Fibroblast of lung (primary cell): ENCODE measurements around the gene PLXNA2. TPM values are rescaled to one million over a fixed set of nuclear protein-coding genes. Genes with fewer than 3 reads are reported as not detected.

Source experiments
- DNase-seq, 2 donors: peaks; one replicate each; pipeline versions ENCODE4 v3.0.0 to v3.0.0-alpha.2; 2010; ENCODE audit warnings: low read depth in 2 of 2
- H2AFZ ChIP-seq: 2 replicates; pipeline ENCODE4 v1.5.1; 2012; ENCODE audit warnings: low read length, control low read depth, inconsistent platforms
- H3K27ac ChIP-seq: 2 replicates; pipeline ENCODE4 v1.5.1; 2011; ENCODE audit warnings: low read length, control low read depth; ENCODE audit not compliant: insufficient read depth
- H3K27me3 ChIP-seq: 2 replicates; pipeline ENCODE4 v1.5.1; 2011; ENCODE audit warnings: mild to moderate bottlenecking, low read length; ENCODE audit not compliant: control insufficient read depth, insufficient read depth
- H3K36me3 ChIP-seq: 2 replicates; pipeline ENCODE4 v1.5.1; 2011; ENCODE audit warnings: low read length; ENCODE audit not compliant: control insufficient read depth, insufficient read depth
- H3K4me1 ChIP-seq: 2 replicates; pipeline ENCODE4 v1.5.1; 2011; ENCODE audit warnings: low read length; ENCODE audit not compliant: control insufficient read depth, insufficient read depth; ENCODE audit errors: extremely low read depth
- H3K4me2 ChIP-seq: 2 replicates; pipeline ENCODE4 v1.5.1; 2011; ENCODE audit warnings: low read length, control low read depth; ENCODE audit not compliant: insufficient read depth; ENCODE audit errors: extremely low read depth
- H3K4me3 ChIP-seq, 4 experiments: fragments of 200-600 bp in 1 of 4; sonication (generic) in 1 of 4; replicated peaks in 1 of 4; 2 replicates each; pipeline ENCODE4 v1.5.1; 2011 to 2016; ENCODE audit warnings: low read length in 4 of 4, low read depth in 3 of 4, mild to moderate bottlenecking in 3 of 4, control low read depth in 2 of 4, inconsistent platforms in 1 of 4, mixed read lengths in 1 of 4; ENCODE audit not compliant: insufficient read depth in 1 of 4; ENCODE audit errors: control extremely low read depth in 1 of 4
- H3K79me2 ChIP-seq: 2 replicates; pipeline ENCODE4 v1.5.1; 2012; ENCODE audit warnings: mild to moderate bottlenecking, low read length, inconsistent platforms; ENCODE audit not compliant: control insufficient read depth, insufficient read depth
- H3K9ac ChIP-seq: 2 replicates; pipeline ENCODE4 v1.5.1; 2011; ENCODE audit warnings: mild to moderate bottlenecking, low read length, control low read depth; ENCODE audit not compliant: insufficient read depth
- H3K9me3 ChIP-seq: 2 replicates; pipeline ENCODE4 v1.5.1; 2012; ENCODE audit warnings: low read depth, low read length; ENCODE audit not compliant: control insufficient read depth, insufficient read depth
- H4K20me1 ChIP-seq: 2 replicates; pipeline ENCODE4 v1.5.1; 2011; ENCODE audit warnings: low read length; ENCODE audit not compliant: control insufficient read depth, insufficient read depth; ENCODE audit errors: extremely low read depth
- EZH2 ChIP-seq: IDR thresholded peaks from 2 replicates; pipeline ENCODE4 v1.5.1; 2012; ENCODE audit warnings: low read length, control low read depth, mild to moderate bottlenecking; ENCODE audit errors: missing control alignments
- polyA plus RNA-seq, 2 donors: library from polyadenylated mRNA; depleted of rRNA in 1 of 2; stranded (reverse) in 1 of 2; unstranded in 1 of 2; fragments of >200 nt; gene quantifications; 2 replicates each; pipeline ENCODE4 v1.2.1, GENCODE V29; 2011 to 2012; ENCODE audit warnings: missing spikeins in 1 of 2
- total RNA-seq: library from RNA; depleted of rRNA; stranded (reverse); fragments of >200 nt; gene quantifications from 2 replicates; pipeline ENCODE4 v1.2.1, GENCODE V29; 2014
- TF ChIP-seq, protein P1 (sequence below), 2 donors: IDR thresholded peaks in 1 of 2; conservative IDR thresholded peaks in 1 of 2; 1 replicate in 1 of 2; 2 replicates in 1 of 2; pipeline ENCODE4 v1.5.1; 2011 to 2012; ENCODE audit warnings: low read length in 2 of 2, control low read depth in 1 of 2, inconsistent platforms in 1 of 2, low read depth in 1 of 2, mild to moderate bottlenecking in 1 of 2

Gene PLXNA2
- total and polyA plus RNA-seq, 2 donors (not counting 1 experiment from before 2014, with no cell fraction given), result 0.43 to 2.0 TPM

DNA sequence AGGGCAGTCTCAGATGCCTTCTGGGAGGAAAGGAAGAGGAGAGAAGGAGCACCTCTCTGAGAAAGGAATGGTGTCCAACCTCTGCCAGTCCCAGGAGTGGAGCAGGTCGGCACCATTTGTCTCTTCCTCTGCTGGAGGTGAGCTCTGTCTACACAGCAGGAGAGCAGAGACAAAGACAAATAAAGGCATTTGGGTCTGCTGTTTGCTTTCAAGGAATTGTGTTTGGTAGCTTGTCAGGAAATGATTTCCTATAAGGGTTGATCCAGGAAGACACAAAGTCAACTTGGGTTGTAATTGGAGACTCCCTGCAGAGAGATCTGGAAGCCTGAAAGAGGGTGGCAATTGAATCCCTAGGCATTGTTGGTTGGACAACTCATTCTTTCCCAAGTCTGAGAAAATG lies 34.5 kb upstream of the PLXNA2 start:
- no peak overlapping the region for H3K27ac ChIP-seq
- no peak for DNase-seq

DNA sequence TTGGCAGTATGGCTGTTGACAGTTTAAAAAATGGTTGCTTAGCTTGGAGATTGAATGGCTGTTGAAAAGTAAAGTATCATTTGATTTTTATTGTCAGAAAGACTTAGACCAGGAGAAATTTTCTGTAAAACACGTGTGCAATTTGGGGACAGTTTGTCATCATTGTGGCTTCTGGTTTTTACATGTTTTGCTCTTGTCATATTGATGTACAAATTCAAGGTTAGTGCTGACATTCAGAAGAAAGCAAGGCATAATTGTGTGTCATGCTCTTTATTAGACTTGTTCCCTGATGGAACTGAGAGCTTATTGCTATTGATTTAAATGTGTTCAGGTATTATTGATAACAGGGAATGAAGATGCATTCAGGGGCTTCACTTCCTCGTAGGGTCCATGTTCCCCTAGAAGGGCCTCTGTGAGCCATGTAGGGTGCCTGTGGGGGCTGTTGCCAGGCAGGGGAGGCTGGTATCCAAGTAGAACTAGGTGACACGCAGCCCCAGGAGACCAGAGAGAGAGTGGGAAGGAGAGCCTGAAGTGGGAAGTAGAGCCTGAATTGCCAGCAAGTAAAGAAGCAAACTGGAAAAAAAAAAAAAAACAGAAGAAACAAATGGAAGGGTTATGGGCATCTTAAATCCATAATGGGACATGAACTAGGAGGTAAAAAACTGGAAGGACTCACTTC lies 32.7 kb upstream of the PLXNA2 start:
- H3K9me3 ChIP-seq, result no peaks in the 10 kb centered on the region
- H3K9ac ChIP-seq, result no peak overlapping the region
- DNase-seq, result no peak
- no peak for TF ChIP-seq EZH2
- TF ChIP-seq, protein P1, sequence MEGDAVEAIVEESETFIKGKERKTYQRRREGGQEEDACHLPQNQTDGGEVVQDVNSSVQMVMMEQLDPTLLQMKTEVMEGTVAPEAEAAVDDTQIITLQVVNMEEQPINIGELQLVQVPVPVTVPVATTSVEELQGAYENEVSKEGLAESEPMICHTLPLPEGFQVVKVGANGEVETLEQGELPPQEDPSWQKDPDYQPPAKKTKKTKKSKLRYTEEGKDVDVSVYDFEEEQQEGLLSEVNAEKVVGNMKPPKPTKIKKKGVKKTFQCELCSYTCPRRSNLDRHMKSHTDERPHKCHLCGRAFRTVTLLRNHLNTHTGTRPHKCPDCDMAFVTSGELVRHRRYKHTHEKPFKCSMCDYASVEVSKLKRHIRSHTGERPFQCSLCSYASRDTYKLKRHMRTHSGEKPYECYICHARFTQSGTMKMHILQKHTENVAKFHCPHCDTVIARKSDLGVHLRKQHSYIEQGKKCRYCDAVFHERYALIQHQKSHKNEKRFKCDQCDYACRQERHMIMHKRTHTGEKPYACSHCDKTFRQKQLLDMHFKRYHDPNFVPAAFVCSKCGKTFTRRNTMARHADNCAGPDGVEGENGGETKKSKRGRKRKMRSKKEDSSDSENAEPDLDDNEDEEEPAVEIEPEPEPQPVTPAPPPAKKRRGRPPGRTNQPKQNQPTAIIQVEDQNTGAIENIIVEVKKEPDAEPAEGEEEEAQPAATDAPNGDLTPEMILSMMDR (conservative IDR thresholded peaks at IDR 0.05 in 1 of 2, IDR thresholded peaks at IDR 0.05 in 1 of 2; ENCODE audit: low read depth in 1 of 2, low read length in 2 of 2), result no peak
- no peak overlapping the region for H3K27ac ChIP-seq
- no peaks in the 10 kb centered on the region for H3K4me1 ChIP-seq
- H3K27me3 ChIP-seq, result no peaks in the 10 kb centered on the region
- no peaks in the 10 kb centered on the region for H3K36me3 ChIP-seq
- no peak overlapping the region for H3K4me2 ChIP-seq
- H2AFZ ChIP-seq, result no peak overlapping the region
- no peak overlapping the region for H3K4me3 ChIP-seq
- no peaks in the 10 kb centered on the region for H4K20me1 ChIP-seq
- no peaks in the 10 kb centered on the region for H3K79me2 ChIP-seq

More for the DNA sequence above, 34.5 kb upstream of the PLXNA2 start:
- Histone ChIP-seq H3K36me3 (no peaks in the 10 kb centered on the region), H3K4me1 (no peaks in the 10 kb centered on the region), H3K4me2 (no peak overlapping the region), H3K27me3 (no peaks in the 10 kb centered on the region), H4K20me1 (no peaks in the 10 kb centered on the region), H3K79me2 (no peaks in the 10 kb centered on the region), H3K9ac (no peak overlapping the region), H2AFZ (no peak overlapping the region), H3K9me3 (no peaks in the 10 kb centered on the region), H3K4me3 (no peak overlapping the region)
- TF ChIP-seq EZH2, result no peak
- TF ChIP-seq, protein P1 (conservative IDR thresholded peaks at IDR 0.05 in 1 of 2, IDR thresholded peaks at IDR 0.05 in 1 of 2; ENCODE audit: low read depth in 1 of 2, low read length in 2 of 2), result no peak

DNA sequence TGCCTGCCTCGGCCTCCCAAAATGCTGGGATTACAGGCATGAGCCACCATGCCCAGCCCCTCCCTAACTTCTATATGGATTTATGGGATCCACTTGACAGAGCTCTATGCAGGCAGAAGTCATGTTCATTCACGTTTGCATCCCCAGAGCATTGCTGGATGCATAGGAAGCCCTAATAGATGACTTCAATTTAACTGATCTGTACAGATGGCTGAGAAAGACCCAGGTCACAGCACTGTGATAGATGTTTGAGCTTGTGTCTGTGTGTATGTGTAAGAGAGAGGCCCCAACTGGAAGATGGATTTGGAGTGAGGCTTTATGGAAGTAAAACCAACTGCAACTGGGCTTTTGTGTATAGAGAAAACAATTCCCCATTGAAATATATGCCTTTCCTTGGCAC lies 30.9 kb upstream of the PLXNA2 start:
- Histone ChIP-seq H3K4me2 (no peak overlapping the region), H3K4me1 (no peaks in the 10 kb centered on the region), H2AFZ (no peak overlapping the region), H3K27me3 (peaks cover 3% of the 10 kb centered on the region), H3K36me3 (no peaks in the 10 kb centered on the region), H3K9ac (no peak overlapping the region), H3K79me2 (no peaks in the 10 kb centered on the region), H3K4me3 (no peak overlapping the region), H3K9me3 (no peaks in the 10 kb centered on the region), H3K27ac (no peak overlapping the region), H4K20me1 (no peaks in the 10 kb centered on the region)
- TF ChIP-seq, protein P1 (conservative IDR thresholded peaks at IDR 0.05 in 1 of 2, IDR thresholded peaks at IDR 0.05 in 1 of 2; ENCODE audit: low read depth in 1 of 2, low read length in 2 of 2), result no peak
- TF ChIP-seq EZH2, result no peak
- no peak for DNase-seq
